Measurements from ENCODE around the gene GALNT17.

Gene GALNT17

GRCh38 chr7:71650653-71651337 lies 518.9 kb downstream of the GALNT17 start (continued):
- TF ChIP-seq ZNF518A (tag by site-specific recombination; conservative IDR thresholded peaks at IDR 0.05; ENCODE audit: low read depth) (no peak), ZNF274 (IDR thresholded peaks at IDR 0.05; ENCODE audit: low read length) (no peak), ZNF274 (tag by site-specific recombination; IDR thresholded peaks at IDR 0.05; ENCODE audit: borderline replicate concordance) (no peak), ZFP3 (tag by site-specific recombination; IDR thresholded peaks at IDR 0.05; ENCODE audit: low read depth) (no peak), ZNF529 (tag by site-specific recombination; IDR thresholded peaks at IDR 0.05; ENCODE audit: insufficient replicate concordance) (no peak)

- ChIA-PET POLR2A (interaction anchor here (0.5 kb wide), 1 partner anchor 26 kb away, joined by 3 read pairs; no protein-coding TSS in a partner anchor), CTCF (interaction anchor here (0.5 kb wide), 1 partner anchor 99 kb away, joined by 3 read pairs; no protein-coding TSS in a partner anchor)
- Histone ChIP-seq H3K36me3 (ENCODE audit: control insufficient read depth in 2 of 2, insufficient read depth in 1 of 2, low read length in 2 of 2) (no peaks in the 10 kb centered on the region), H3K4me1 (ENCODE audit: control insufficient read depth, insufficient read depth, low read length) (no peaks in the 10 kb centered on the region), H3K9me3 (ENCODE audit: control insufficient read depth, insufficient read depth, low read depth, low read length) (no peaks in the 10 kb centered on the region), H3K27ac (ENCODE audit: extremely low read depth, low read depth, low read length) (no peak overlapping the region), H3K4me3 (ENCODE audit: low read depth, low read length) (no peak overlapping the region)
- no peak for TF ChIP-seq ZNF707 (tag by site-specific recombination; IDR thresholded peaks at IDR 0.05)
- TF ChIP-seq PRDM4 (tag by site-specific recombination; IDR thresholded peaks at IDR 0.05), result no peak
- no peak for TF ChIP-seq FEZF1 (tag by site-specific recombination; IDR thresholded peaks at IDR 0.05)
- TF ChIP-seq PBX3 (CRISPR knock-in tag; IDR thresholded peaks at IDR 0.05), result no peak
- no peak for TF ChIP-seq RBAK (tag by site-specific recombination; IDR thresholded peaks at IDR 0.05)
- TF ChIP-seq ZNF843 (tag by site-specific recombination; IDR thresholded peaks at IDR 0.05), result no peak
- TF ChIP-seq KLF8 (tag by site-specific recombination; IDR thresholded peaks at IDR 0.05), result no peak
These were observed 520.6 kb downstream of the GALNT17 start for GRCh38 chr7:71652510-71652909.

GRCh38 chr7:71657386-71657785 lies 525.4 kb downstream of the GALNT17 start:
- no peaks in the 10 kb centered on the region for H3K4me1 ChIP-seq (ENCODE audit: control insufficient read depth, insufficient read depth, low read length)
- no peaks in the 10 kb centered on the region for H3K36me3 ChIP-seq (ENCODE audit: control insufficient read depth in 2 of 2, insufficient read depth in 1 of 2, low read length in 2 of 2)
- ChIA-PET POLR2A (no interaction called here), CTCF (no interaction called here)
- H3K9me3 ChIP-seq (ENCODE audit: control insufficient read depth, insufficient read depth, low read depth, low read length), result no peaks in the 10 kb centered on the region
- H3K4me3 ChIP-seq (ENCODE audit: low read depth, low read length), result no peak overlapping the region
- H3K27ac ChIP-seq (ENCODE audit: extremely low read depth, low read depth, low read length), result no peak overlapping the region
- TF ChIP-seq ZNF624 (tag by site-specific recombination; IDR thresholded peaks at IDR 0.05) (no peak), ZNF530 (tag by site-specific recombination; IDR thresholded peaks at IDR 0.05; ENCODE audit: low read depth) (no peak), HOXC10 (CRISPR knock-in tag; IDR thresholded peaks at IDR 0.05) (no peak), INSM2 (tag by site-specific recombination; IDR thresholded peaks at IDR 0.05) (no peak), ZNF132 (tag by site-specific recombination; IDR thresholded peaks at IDR 0.05; ENCODE audit: borderline replicate concordance) (no peak), ZSCAN16 (tag by site-specific recombination; IDR thresholded peaks at IDR 0.05) (no peak)

Data from HEK293 (cell line).